Left ventricle myocardium inferior (tissue), 1 donor: ENCODE results near the gene PHACTR3. TPM values are rescaled to one million over a fixed set of nuclear protein-coding genes. Genes with fewer than 3 reads are reported as not detected.

Experiments
- DNase-seq: peaks from one replicate; pipeline ENCODE4 v3.0.0-alpha.2; 2020
- H3K27ac ChIP-seq: fragments of 200-600 bp; replicated peaks from 2 replicates; pipeline ENCODE4 v1.8.0; 2021
- H3K27me3 ChIP-seq: fragments of 200-600 bp; 2 replicates; pipeline ENCODE4 v1.8.0; 2021; ENCODE audit warnings: low read depth
- H3K36me3 ChIP-seq: fragments of 200-600 bp; 2 replicates; pipeline ENCODE4 v1.8.0; 2021
- H3K4me1 ChIP-seq: fragments of 200-600 bp; 2 replicates; pipeline ENCODE4 v1.8.0; 2021
- H3K4me3 ChIP-seq: fragments of 200-600 bp; 2 replicates; pipeline ENCODE4 v1.8.0; 2021; ENCODE audit warnings: mild to moderate bottlenecking, moderate library complexity
- H3K9me3 ChIP-seq: fragments of 200-600 bp; replicated peaks from 2 replicates; pipeline ENCODE4 v1.8.0; 2021
- CTCF ChIP-seq: fragments of 200-600 bp; IDR thresholded peaks from 2 replicates; pipeline ENCODE4 v1.8.0; 2021; ENCODE audit warnings: antibody characterized with exemption, mild to moderate bottlenecking, borderline replicate concordance
- intact Hi-C: fragments of 100-400 bp; cut with micrococcal nuclease; formaldehyde crosslinking; loops from one replicate; pipeline ENCODE4 v1.11.0; 2022
- total RNA-seq: library from RNA; stranded (reverse); fragmentation: NEBNext Ultra II Directional; extraction: Animal tissue kit (Norgen Biotek cat#: 25700); gene quantifications from one replicate; pipeline ENCODE4 v1.2.1, GENCODE V29; 2021
- donor health status: DM: no; HTN: yes; CAD: no; lungs with severe emphysema.

Gene PHACTR3
- total RNA-seq, 1 donor from 2014 or later = 4.3 TPM

- Histone ChIP-seq H3K4me1 (no peaks in the 10 kb centered on the region), H3K27ac (no peak overlapping the region), H3K9me3 (no peaks in the 10 kb centered on the region), H3K27me3 (peaks cover 28% of the 10 kb centered on the region), H3K4me3 (no peak overlapping the region), H3K36me3 (no peaks in the 10 kb centered on the region)
- intact Hi-C loops = no loop called here
- TF ChIP-seq CTCF = no peak
- DNase-seq = no peak
Measured at GRCh38 chr20:59630526-59630925, 26.2 kb downstream of the PHACTR3 start.

GRCh38 chr20:59631751-59632540, 27.6 kb downstream of the PHACTR3 start:
- H3K4me1 ChIP-seq = peaks cover 5% of the 10 kb centered on the region
- H3K27ac ChIP-seq = no peak overlapping the region
- H3K4me3 ChIP-seq = no peak overlapping the region
- no peaks in the 10 kb centered on the region for H3K36me3 ChIP-seq
- intact Hi-C loops = no loop called here
- no peak for TF ChIP-seq CTCF
- no peaks in the 10 kb centered on the region for H3K9me3 ChIP-seq
- no peak for DNase-seq
- peaks cover 28% of the 10 kb centered on the region for H3K27me3 ChIP-seq

- intact Hi-C loops = no loop called here
- H3K27ac ChIP-seq = no peak overlapping the region
- no peaks in the 10 kb centered on the region for H3K9me3 ChIP-seq
- H3K4me1 ChIP-seq = peaks cover 11% of the 10 kb centered on the region
- peaks cover 25% of the 10 kb centered on the region for H3K27me3 ChIP-seq
- H3K4me3 ChIP-seq = no peak overlapping the region
- H3K36me3 ChIP-seq = no peaks in the 10 kb centered on the region
- no peak for TF ChIP-seq CTCF
- no peak for DNase-seq
Measured at GRCh38 chr20:59632541-59633113, 28.3 kb downstream of the PHACTR3 start.

- H3K27me3 ChIP-seq = peaks cover 18% of the 10 kb centered on the region
- H3K4me1 ChIP-seq = peaks cover 11% of the 10 kb centered on the region
- TF ChIP-seq CTCF = no peak
Measured at GRCh38 chr20:59633656-59634251, 29.4 kb downstream of the PHACTR3 start.

GRCh38 chr20:59634435-59635005, 30.2 kb downstream of the PHACTR3 start:
- intact Hi-C loops = no loop called here
- Histone ChIP-seq H3K27ac (no peak overlapping the region), H3K4me1 (peaks cover 11% of the 10 kb centered on the region), H3K36me3 (no peaks in the 10 kb centered on the region), H3K4me3 (no peak overlapping the region), H3K9me3 (no peaks in the 10 kb centered on the region), H3K27me3 (peaks cover 11% of the 10 kb centered on the region)
- TF ChIP-seq CTCF = no peak
- DNase-seq = no peak

More at GRCh38 chr20:59633656-59634251, 29.4 kb downstream of the PHACTR3 start:
- H3K36me3 ChIP-seq = no peaks in the 10 kb centered on the region
- intact Hi-C loops = no loop called here
- no peaks in the 10 kb centered on the region for H3K9me3 ChIP-seq
- H3K4me3 ChIP-seq = no peak overlapping the region
- H3K27ac ChIP-seq = no peak overlapping the region
- no peak for DNase-seq
